NCI-H2081 (cell line): ENCODE measurements around the gene MRPL11.
A peak's percentile ranks its signal among the peaks of the same experiment; 100 is the strongest.

ENCODE experiments used
- DNase-seq, 2 experiments: peaks; one replicate each; lab custom pipeline; 2025; lab: John Stamatoyannopoulos, UW

MRPL11 gene

DNA sequence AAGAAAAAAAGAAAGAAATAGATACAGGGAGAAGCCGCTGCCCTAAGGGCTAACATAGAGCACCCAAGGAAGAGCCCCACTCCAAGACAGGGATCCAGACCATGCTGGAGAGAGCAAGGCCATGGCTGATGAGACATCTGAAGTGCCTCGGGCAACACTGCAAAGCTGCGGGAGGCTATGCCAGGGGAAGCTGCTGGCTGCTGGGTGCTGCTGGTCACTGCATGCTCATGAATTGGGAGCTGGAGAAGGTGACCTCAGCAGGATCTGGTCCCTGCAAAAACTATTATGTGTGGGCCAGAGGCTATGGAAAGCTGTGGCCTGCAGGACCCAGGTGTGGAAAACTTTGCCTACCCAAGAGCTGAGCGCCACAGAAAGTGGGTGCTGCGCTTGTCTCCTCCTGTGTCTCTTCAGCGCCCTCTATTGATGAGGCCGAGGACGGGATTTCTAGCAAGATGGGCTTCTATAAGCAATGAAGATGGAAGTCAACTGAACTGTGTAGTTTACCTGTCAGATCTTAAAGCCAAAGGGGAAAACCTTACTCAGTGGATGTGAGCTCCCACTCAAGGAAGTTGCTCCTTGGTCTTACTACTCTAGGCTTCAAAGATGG lies 49.8 kb downstream of the MRPL11 start:
- peak; percentile 73 to 74 for DNase-seq

DNA sequence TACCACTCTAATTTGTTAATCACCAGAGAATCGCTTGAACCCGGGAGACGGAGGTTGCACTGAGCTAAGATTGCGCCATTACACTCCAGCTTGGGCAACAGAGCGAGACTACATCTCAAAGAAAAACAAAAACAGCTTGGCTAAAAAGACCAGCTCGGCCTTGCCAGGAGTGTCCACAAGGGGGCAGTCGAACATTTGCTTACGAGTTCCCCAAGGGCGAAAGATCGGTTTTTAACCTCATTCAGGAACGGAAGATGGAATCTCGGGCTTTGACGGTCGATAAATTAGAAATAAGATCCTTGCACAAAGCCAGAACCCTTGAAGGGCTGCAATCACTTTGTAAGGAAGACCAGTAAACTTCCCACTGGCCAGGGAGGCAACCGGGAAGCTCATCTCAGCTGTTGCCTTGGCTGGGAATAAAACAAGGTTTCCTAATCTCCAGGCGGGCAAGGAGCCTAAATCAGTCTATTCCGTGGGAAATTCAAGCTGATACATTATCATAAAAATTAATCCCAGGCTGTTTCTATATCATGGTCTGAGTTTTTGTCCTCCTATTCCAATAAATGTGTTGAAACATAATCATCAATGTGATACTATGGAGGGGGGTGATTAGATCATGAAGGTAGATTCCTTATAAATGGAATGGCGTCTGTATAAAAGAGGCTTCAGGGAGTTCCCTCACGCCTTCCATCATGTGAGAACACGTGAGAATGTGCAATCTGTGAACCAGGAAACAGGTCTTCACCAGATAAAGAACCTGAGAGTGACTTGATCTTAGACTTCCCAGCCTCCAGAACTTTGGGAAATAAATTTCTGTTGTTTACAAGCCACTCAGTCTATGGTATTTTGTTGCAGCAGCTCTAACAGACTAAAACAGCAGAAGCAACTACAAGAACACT lies 52.2 kb downstream of the MRPL11 start:
- DNase-seq: peak; percentile 84 to 87
